ENCODE results near the gene APRT.

APRT gene

GRCh38 chr16:88811769-88812512 lies at the start of gene APRT:
Gene APRT (minus strand): TSS chr16:88811928. CDS start chr16:88811899, 29 bp downstream.
- DNase-seq = peak; percentile 97

- no peak for DNase-seq
Observed at GRCh38 chr16:88861359-88861758, 49.6 kb upstream of the APRT start.

- no peak for DNase-seq
Observed at GRCh38 chr16:88859381-88860091, 47.8 kb upstream of the APRT start.

GRCh38 chr16:88857728-88858339 lies 46.1 kb upstream of the APRT start:
- peak; percentile 62 for DNase-seq

- DNase-seq = peak; percentile 99
Observed at GRCh38 chr16:88856828-88857727, 45.4 kb upstream of the APRT start, which contains the start of the genes GALNS and TRAPPC2L. Gene GALNS (minus strand): TSS chr16:88856947. CDS start chr16:88856877, 70 bp downstream. Gene TRAPPC2L (plus strand): TSS chr16:88857127. CDS start chr16:88857151, 24 bp downstream.

- no peak for DNase-seq
Observed at GRCh38 chr16:88856122-88856827, 44.5 kb upstream of the APRT start.

- DNase-seq = no peak
Observed at GRCh38 chr16:88855736-88856121, 44.0 kb upstream of the APRT start.

- DNase-seq = no peak
Observed at GRCh38 chr16:88855176-88855575, 43.4 kb upstream of the APRT start.

GRCh38 chr16:88854306-88855111 lies 42.8 kb upstream of the APRT start:
- DNase-seq = peak; percentile 26

- DNase-seq = no peak
Observed at GRCh38 chr16:88853325-88853941, 41.7 kb upstream of the APRT start.

GRCh38 chr16:88851616-88852015 lies 39.9 kb upstream of the APRT start:
- DNase-seq = no peak

GRCh38 chr16:88850531-88851199 lies 38.9 kb upstream of the APRT start:
- DNase-seq = no peak

GRCh38 chr16:88848557-88848956 lies 36.8 kb upstream of the APRT start:
- DNase-seq = no peak

- DNase-seq = no peak
Observed at GRCh38 chr16:88847654-88848053, 35.9 kb upstream of the APRT start.

GRCh38 chr16:88846088-88846487 lies 34.4 kb upstream of the APRT start:
- DNase-seq = no peak

- no peak for DNase-seq
Observed at GRCh38 chr16:88844419-88845036, 32.8 kb upstream of the APRT start.

- no peak for DNase-seq
Observed at GRCh38 chr16:88843256-88843655, 31.5 kb upstream of the APRT start.

- no peak for DNase-seq
Observed at GRCh38 chr16:88842806-88843205, 31.1 kb upstream of the APRT start.

- no peak for DNase-seq
Observed at GRCh38 chr16:88842308-88842756, 30.6 kb upstream of the APRT start.

Measured in activated gamma-delta T cell treated with Interleukin-2 at 50 U/mL for 16 hours (primary cell).